ENCODE measurements around the gene PPP1R36.
"Not testable (repeated sequence)": the region's sequence is repeated elsewhere in the genome, so short reads cannot be mapped to it uniquely, and the experiment has no call there.

Gene PPP1R36

DNA sequence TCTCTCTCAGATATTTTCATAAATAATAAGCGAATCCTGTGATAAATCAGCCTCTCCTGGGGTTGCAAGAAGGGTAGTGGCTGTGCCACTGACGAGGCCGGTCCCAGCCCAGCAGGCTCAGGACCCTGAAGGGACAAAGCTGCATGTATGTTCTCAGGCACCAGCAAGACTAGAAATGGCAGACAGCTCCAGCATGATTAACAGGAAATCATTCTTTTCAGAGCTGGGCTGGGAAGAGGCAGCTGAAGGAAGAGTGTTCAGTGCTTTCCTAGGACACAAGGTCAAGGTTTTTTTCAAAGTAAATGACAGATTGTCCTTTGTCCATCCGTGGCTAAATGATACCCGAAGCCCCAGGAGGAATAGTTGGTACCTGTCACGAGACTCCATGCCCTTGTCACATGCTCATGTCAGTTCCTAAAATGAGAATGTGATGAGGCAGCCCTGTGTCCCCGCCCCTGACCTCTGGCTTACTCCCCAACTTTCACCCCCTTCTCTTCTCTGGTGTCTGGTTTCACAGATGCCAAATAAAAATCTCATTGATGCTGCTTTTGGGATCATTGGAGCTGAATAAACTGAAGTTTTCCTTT lies 65.1 kb downstream of the PPP1R36 start:
- no peak for DNase-seq

DNA sequence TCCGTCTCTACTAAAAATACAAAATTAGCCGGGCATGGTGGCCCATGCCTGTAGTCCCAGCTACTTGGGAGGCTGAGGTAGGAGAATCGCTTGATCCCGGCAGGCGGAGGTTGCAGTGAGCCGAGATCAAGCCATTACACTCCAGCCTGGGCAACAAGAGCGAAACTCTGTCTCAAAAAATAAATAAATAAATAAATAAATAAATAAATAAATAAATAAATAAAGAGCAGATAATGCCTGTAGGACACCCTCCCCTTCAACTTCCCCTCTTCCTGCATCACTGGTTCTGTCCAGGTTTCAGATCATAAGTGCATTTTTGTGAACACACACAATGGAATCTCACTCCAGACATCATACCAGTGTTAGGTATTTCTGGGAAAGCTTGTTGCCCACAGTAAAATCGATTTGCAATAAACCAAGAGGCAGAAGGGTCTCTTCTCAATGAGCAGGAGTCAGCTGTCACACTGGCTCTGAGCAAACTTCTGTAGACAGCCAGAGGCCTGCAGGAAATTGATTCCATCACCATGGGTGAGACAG lies 68.2 kb downstream of the PPP1R36 start:
- DNase-seq = not testable (repeated sequence)

DNA sequence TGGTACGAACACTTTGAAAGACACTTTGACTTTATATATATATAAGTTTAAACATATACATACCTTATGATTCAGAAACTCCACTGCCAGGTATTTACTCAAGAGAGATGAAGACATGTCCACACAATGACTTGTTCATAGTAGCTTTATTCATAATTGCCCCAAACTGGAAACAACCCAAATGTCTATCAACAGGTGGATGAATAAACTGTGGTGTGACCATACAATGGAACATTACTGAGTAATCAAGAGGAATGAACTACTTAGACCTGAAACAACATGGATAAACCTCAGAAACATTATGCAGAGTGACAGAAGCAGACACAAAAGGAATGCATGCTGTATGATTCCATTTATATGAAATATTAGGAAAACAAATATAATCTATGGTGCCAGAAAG lies 71.1 kb downstream of the PPP1R36 start:
- no peak for DNase-seq

- peak; percentile 32 to 53 for DNase-seq
These were observed 73.9 kb downstream of the PPP1R36 start for GRCh38 chr14:64623554-64624165.

DNA sequence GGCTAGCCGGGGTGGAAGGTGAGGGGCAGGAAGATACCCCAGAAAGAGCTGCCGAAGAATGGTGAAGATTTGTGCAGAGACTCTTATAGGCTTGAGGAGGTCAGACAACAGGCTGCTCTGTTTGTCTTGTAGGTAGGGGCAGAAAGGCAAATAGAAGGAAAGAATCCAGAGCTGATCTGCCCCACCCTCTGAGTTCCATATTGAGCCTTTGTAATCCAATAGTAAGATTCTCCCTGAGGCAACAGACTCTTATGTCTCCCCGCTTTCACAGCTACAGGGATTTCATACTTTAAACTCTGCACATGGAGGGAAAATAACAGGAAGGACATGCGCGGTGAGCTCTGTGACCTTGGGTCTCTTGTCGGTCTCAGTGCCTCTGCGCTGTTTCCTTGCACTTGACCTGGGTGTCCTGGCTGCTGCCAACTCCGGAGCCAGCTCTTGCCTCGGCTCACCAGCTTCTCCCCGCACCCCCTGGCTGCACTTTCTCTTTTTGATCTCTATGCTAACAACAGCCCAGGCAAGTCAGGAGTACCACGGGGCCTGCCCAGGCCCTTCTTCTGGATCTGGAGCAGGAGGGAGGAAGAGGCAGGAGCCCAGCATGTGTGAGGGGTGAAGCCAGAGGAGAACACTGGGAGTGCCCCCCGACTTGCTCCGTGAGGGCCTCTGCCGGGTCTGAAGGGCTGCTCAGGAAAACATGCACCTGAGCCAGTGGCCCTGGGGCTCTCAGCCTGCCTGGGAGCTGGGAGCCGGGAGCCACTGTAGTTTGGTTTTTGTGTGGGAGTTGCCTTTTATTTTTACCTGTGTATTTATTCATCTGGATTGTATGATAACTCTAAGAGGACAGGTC lies 75.8 kb downstream of the PPP1R36 start:
- no peak for DNase-seq

DNA sequence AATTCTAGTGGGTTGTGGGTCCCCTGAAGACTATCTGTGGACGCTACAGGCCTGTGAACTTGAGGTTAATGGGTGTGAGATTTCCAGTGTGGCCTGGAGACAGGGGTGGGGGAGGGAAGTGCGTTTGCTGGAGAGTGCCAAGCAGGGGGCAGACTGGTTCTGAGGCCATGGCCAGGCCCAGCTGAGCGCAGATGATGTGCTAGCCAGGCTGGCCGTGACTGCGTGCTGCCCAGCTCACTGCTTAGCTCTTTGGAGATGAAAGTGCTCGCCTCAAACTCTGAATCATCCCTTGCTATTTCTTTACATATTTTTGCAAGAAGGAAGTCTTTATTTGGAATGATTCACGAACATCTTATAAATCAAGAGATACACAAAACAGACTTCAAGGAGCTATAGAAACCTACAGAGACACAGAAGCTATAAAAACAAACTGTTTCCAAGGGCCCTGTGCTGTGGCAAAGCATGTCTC lies 79.2 kb downstream of the PPP1R36 start:
- DNase-seq = no peak

GRCh38 chr14:64630778-64631177 lies 81.0 kb downstream of the PPP1R36 start:
- no peak for DNase-seq

DNA sequence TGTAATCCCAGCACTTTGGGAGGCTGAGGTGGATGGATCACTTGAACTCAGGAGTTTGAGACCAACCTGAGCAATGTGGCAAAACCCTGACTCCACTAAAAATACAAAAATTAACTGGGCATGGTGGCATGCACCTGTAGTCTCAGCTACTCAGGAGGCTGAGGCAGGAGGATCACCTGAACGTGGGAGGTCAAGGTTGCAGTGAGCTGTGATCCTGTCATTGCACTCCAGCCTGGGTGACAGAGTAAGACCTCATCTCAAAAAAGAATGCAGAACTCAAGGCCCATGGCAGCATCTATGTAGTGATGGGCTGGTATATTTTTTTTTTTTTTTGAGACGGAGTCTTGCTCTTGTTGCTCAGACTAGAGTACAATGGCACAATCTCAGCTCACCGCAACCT lies 81.5 kb downstream of the PPP1R36 start:
- DNase-seq = not testable (repeated sequence)

GRCh38 chr14:64632056-64632455 lies 82.3 kb downstream of the PPP1R36 start:
- DNase-seq = no peak

DNA sequence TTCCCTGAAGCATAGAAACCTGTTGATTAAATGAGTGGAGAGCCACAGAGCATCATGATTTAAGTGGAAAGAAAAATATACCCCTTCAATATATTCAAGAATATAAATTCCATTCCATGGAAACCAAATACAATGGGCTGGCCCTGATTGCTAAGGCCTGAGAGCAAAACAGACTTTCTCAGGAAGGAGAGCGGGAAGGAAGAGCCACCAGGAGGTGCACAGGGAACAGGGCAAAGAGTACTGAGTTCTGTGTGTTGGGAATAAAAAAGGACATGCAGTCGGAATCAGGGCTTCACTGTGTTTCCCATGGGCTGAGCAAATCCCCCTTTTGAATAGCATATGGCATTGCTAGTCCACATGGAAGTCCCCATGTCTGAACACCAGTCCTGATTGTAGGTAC lies 84.8 kb downstream of the PPP1R36 start:
- DNase-seq = no peak

- DNase-seq = peak; percentile 64 to 72
These were observed 86.6 kb downstream of the PPP1R36 start for GRCh38 chr14:64636208-64636979.

- DNase-seq = no peak
These were observed 87.2 kb downstream of the PPP1R36 start for GRCh38 chr14:64636980-64637429.

- DNase-seq = no peak
These were observed 88.1 kb downstream of the PPP1R36 start for GRCh38 chr14:64637735-64638473.

DNA sequence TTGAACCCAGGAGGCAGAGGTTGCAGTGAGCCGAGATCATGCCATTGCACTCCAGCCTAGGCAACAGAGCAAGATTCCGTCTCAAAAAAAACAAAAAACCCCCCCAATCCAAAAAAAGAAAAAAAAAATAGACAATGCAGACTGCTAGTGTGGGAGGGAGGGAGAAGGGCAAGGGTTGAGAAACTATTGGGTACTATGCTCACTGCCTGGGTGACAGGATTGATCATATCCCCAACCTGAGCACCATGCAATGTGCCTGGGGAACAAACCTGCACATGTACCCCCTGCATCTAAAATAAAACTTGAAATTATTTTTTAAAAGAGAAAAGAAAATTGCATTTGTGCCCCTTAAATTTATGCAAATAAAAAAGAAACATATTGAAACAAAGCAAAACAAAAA lies 88.9 kb downstream of the PPP1R36 start:
- no peak for DNase-seq
